Measurements from ENCODE around the gene SCG2. TPM values are rescaled to one million over a fixed set of nuclear protein-coding genes. Genes with fewer than 3 reads are reported as not detected.
A peak's percentile ranks its signal among the peaks of the same experiment; 100 is the strongest.

SCG2 gene
- total and polyA plus RNA-seq, 2 of the 4 experiments (the other 2 are of a cell fraction), result 0.36 to 0.46 TPM

DNA sequence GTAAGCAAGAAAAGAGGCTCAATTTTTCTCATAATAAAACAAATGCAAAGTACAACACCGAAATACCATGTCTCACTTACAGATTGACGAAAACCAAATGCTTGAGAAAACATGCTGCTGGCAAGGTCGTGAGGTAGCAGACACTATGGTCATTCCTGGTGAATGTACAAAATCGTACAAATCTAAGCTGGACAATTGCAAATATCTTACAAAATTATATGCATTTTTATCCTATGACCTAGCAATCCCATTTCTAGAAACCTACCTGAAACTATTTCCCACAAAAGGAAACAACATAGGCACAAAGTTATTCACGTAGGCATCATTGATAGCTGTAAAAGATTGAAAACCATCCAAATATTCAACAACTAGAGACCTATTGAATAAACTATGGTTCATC, 54.0 kb downstream of the SCG2 start:
- no CpG with 5 or more reads among the region's 5 CpGs for WGBS, 2 experiments (ENCODE audit: extremely low coverage in 2 of 2, insufficient read length in 1 of 2)
- ChIA-PET CTCF (interaction anchor here (0.8 kb wide), 1 partner anchor 13 kb away, joined by 3 read pairs; no protein-coding TSS in a partner anchor), POLR2A (ENCODE audit: unreplicated experiment) (no interaction called here)
- Histone ChIP-seq H4K91ac (ENCODE audit: insufficient read depth, low read depth, low read length) (no peak overlapping the region), H3K27me3 (ENCODE audit: control insufficient read depth, insufficient read depth, low read length) (no peaks in the 10 kb centered on the region), H3K4me3 (ENCODE audit: insufficient read depth, low read depth, low read length) (no peak overlapping the region), H2BK120ac (ENCODE audit: low read depth, low read length) (no peak overlapping the region), H2AFZ (replicated peaks; ENCODE audit: low read length, poor library complexity) (no peak overlapping the region), H3K14ac (replicated peaks; ENCODE audit: low read depth, low read length) (no peak overlapping the region), H3K79me1 (ENCODE audit: low read depth in 1 of 2, low read length in 2 of 2) (no peaks in the 10 kb centered on the region), H2AK5ac (ENCODE audit: low read depth, low read length) (0 out of 2 replicates have a peak overlapping the region, but pooled peaks have one; percentile 15), H2BK15ac (ENCODE audit: low read depth, low read length) (no peak overlapping the region), H2BK5ac (ENCODE audit: low read depth, low read length, poor library complexity, severe bottlenecking) (no peak overlapping the region), H2AK9ac (replicated peaks; ENCODE audit: low read depth, low read length, poor library complexity) (no peak overlapping the region), H3K23ac (ENCODE audit: low read depth, low read length) (no peak overlapping the region), H4K8ac (ENCODE audit: low read depth in 2 of 2, low read length in 2 of 2) (no peak overlapping the region), H4K20me1 (ENCODE audit: insufficient read depth, low read length) (no peaks in the 10 kb centered on the region), H3K36me3 (ENCODE audit: control insufficient read depth, insufficient read depth, low read length) (no peaks in the 10 kb centered on the region), H3K4ac (ENCODE audit: low read depth, low read length) (no peak overlapping the region), H2BK20ac (ENCODE audit: low read depth, low read length) (no peak overlapping the region), H3K4me2 (ENCODE audit: low read depth, low read length) (no peak overlapping the region), H3K56ac (ENCODE audit: extremely low read depth, insufficient read depth, low read length) (no peak overlapping the region), H4K5ac (ENCODE audit: low read depth, low read length) (no peak overlapping the region), H3K4me1 (ENCODE audit: control insufficient read depth, insufficient read depth, low read length) (peaks cover 2% of the 10 kb centered on the region), H3K27ac (ENCODE audit: insufficient read depth, low read length) (no peak overlapping the region), H3K9ac (ENCODE audit: low read depth, low read length) (no peak overlapping the region), H3K9me1 (ENCODE audit: insufficient read depth, low read length) (peaks cover 6% of the 10 kb centered on the region; the same call in 1 of the 2 replicates), H3K9me3 (ENCODE audit: control insufficient read depth, insufficient read depth, low read length) (no peaks in the 10 kb centered on the region), H3K18ac (ENCODE audit: low read depth, low read length) (no peak overlapping the region)
- in situ Hi-C loops (cut with MboI; ENCODE audit: low sequenced_read_pairs) (no loop called here), dilution Hi-C loops (cut with HindIII; ENCODE audit: low sequenced_read_pairs, unreplicated experiment) (no loop called here), intact Hi-C loops (cut with micrococcal nuclease) (no loop called here)
- no peak for DNase-seq
- TF ChIP-seq BHLHE40 (IDR thresholded peaks at IDR 0.05; ENCODE audit: low read depth, low read length) (no peak), RAD21 (IDR thresholded peaks at IDR 0.05; ENCODE audit: low read length) (no peak), ELK1 (IDR thresholded peaks at IDR 0.05; ENCODE audit: borderline replicate concordance, low read depth, low read length) (no peak), MXI1 (IDR thresholded peaks at IDR 0.05; ENCODE audit: borderline replicate concordance, low read depth, low read length) (no peak), FOS (IDR thresholded peaks at IDR 0.05; ENCODE audit: low read depth, low read length) (no peak), POLR2A (IDR thresholded peaks at IDR 0.05; ENCODE audit: low read depth, low read length) (no peak), CHD1 (IDR thresholded peaks at IDR 0.05; ENCODE audit: low read depth, low read length) (no peak), MAZ (IDR thresholded peaks at IDR 0.05; ENCODE audit: borderline replicate concordance, low read depth, low read length) (no peak), SMC3 (IDR thresholded peaks at IDR 0.05; ENCODE audit: low read depth, low read length) (no peak), CEBPB (IDR thresholded peaks at IDR 0.05; ENCODE audit: low read depth, low read length) (no peak)
- TF ChIP-seq, protein P1, sequence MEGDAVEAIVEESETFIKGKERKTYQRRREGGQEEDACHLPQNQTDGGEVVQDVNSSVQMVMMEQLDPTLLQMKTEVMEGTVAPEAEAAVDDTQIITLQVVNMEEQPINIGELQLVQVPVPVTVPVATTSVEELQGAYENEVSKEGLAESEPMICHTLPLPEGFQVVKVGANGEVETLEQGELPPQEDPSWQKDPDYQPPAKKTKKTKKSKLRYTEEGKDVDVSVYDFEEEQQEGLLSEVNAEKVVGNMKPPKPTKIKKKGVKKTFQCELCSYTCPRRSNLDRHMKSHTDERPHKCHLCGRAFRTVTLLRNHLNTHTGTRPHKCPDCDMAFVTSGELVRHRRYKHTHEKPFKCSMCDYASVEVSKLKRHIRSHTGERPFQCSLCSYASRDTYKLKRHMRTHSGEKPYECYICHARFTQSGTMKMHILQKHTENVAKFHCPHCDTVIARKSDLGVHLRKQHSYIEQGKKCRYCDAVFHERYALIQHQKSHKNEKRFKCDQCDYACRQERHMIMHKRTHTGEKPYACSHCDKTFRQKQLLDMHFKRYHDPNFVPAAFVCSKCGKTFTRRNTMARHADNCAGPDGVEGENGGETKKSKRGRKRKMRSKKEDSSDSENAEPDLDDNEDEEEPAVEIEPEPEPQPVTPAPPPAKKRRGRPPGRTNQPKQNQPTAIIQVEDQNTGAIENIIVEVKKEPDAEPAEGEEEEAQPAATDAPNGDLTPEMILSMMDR (conservative IDR thresholded peaks at IDR 0.05; ENCODE audit: low read depth, low read length), result no peak
- no peak for ATAC-seq (ENCODE audit: low read depth)
- BruUV-seq (replicated peaks), result no TSS peak

Data from IMR-90 (cell line).